NCI-H2107 treated with DMSO at 0.1 percent for 48 hours (cell line): ENCODE data around the gene RNF34.

ENCODE experiments used
- DNase-seq: peaks from one replicate; lab custom pipeline; 2025; ENCODE audit not compliant: unreplicated experiment; lab: John Stamatoyannopoulos, UW

RNF34 gene

DNA sequence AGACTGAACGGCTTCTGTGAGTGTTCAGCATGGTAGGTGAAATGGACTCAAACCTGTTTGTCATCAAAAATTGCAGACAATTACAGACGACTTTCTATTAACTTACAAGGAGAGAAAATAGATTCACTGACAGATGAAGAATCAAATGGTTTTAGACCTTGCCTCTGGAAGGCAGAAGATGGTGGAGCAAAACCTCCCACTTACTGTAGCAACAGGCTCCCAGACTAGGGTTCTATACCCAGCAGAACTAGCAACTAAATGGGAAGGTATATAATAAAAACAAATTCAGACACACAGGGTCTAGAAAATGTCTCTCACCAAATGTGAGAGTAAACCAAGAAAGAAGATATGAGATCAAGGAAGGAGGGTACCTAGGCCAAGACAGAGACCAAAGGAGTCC, 36.8 kb downstream of the RNF34 start:
- DNase-seq: no peak

- DNase-seq: no peak
Measured at GRCh38 chr12:121438905-121439304, 39.0 kb downstream of the RNF34 start.

DNA sequence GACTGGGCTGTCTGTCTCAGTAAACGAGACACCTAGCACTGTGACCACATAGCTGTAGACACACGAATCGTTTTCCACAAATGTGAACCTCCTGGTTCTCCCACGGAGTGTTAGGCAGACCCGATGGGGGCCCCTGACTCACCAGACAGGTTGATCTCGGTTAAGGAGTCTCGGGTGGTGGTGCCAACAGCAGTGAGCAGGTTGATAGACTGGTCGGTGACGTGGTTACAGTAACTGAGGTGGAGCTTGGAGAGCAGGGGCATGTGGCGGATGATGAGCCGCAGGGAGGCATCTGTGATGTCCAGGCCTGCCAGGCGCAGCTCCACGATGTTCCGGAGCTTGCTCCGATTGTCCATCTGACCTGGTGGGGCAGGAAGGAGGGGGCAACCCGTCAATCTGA, 39.8 kb downstream of the RNF34 start:
- DNase-seq: no peak

GRCh38 chr12:121440768-121441167, 40.9 kb downstream of the RNF34 start:
- no peak for DNase-seq

DNA sequence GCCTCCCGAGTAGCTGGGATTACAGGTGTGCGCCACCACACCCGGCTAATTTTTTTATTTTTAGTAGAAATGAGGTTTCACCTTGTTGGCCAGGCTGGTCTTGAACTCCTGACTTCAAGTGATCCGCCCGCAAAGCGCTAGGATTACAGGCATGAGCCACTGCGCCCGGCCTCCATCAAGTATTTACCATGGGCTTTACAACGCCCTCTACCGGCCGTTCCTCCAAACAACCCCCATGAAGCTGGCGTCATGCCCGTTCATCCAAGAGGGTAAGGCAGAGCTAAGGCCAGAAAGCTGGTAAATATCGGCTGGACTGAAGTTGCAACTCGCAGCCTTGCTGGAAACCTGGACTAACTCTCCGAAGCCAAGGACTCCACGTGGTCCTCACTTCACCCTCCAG, 41.6 kb downstream of the RNF34 start:
- DNase-seq: no peak

GRCh38 chr12:121442028-121442948, 42.4 kb downstream of the RNF34 start:
- no peak for DNase-seq

- DNase-seq: peak; percentile 46
Measured at GRCh38 chr12:121443193-121443870, 43.4 kb downstream of the RNF34 start.

DNA sequence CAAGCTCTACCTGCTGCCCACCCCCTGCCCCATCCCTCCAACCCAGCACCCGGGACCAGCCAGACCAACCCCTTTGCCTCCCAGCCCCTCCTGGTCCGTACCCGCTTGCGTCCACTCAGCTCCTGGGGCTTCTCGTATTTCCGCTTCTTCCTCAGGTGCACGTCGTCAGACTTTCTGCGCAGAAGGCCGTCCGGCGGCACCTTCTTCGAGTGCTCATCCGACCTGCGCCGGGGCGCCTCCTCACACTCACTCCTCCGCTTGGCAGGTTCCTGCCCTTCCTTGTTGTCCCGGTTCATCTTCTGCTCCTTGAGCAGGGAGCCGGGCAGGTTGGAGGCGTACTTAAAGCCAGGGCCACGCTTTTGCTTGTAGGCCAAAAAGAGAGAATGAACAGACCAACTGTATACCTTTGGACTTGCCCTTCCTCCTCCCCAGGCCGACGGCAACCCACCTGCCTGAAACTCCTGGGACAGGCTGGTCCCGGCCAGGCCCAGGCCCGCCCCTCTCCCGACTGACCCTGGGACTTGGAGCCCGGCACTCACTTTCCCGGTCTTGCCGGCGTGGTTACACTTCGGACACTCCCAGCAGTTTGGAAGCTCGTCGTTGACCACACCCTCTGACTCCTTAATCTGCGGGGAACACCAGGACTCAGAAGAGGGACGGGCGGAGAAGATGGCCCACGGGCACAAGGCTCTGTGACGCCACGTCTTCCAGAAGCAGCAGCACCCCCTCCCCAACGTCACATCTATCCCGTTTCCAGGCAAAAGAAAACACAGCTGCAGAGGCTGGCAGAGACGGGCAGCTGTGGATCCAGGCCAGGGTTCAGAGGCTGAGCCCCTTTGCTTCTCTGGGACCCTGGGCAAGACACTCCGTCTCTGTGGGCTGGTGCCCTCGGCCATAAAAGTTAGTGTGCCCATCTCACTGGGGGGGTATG, 44.3 kb downstream of the RNF34 start:
- no peak for DNase-seq

DNA sequence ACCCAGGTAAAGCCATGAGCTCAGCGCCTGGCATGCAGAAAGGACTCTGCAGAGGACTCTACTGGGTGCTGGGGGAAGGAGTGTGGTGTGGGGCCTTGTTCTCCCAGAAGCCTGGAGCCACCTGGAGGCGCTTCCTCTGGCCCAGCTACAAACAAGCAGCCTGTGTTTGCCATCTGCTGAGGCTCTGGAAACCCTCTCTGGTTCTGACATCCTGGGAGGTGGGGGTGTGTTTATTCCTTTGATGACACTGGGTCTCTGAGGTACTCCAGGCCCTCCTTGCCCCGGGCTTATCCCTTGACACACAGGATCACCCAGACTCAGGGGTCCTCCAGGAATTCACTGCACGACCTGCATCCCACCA, 44.9 kb downstream of the RNF34 start:
- DNase-seq: no peak

DNA sequence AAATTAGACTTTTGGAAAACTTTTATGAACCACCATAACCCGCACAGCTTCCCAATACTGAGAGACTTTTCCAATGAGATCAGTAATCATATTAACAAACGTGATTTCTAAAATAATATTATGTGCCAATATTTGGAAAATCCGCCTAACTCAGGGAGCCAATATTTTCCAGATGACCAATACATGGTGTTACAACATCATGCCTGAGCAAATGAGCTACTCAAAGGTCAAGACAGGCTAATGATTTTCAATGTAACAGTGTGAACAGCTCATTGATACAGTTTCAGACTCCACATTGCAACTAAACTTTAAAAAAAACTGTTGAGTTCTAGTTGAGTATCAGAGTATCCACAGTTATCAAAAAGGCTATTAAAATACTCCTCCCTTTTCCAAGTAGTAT, 46.8 kb downstream of the RNF34 start:
- DNase-seq: no peak

DNA sequence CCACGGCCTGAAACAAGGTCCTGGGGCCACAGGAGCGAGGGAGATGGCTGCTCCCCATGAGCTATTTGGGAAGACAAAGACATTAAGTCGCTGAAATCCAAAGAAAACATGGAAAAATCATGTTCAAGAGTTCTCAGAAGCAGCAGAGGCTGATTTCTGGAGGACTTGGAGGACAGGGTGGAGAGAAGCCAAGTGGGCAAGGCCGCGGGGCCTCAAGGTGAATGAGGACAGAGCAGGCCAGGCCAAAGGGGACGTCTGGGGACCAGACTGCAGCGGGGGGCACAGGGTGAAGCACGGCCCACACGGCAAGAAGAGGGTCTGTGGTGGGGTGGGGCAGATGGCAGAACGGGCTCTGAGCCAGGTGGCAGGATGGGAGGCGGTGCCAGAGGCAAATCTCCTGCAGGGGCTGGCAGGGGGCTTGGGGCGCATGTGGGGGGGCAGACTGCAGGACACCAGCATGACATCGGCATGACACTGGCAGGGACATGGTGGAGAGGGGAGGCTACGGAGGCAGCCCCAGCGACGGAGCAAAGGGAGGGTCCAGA, 48.9 kb downstream of the RNF34 start:
- no peak for DNase-seq

GRCh38 chr12:121451961-121452339, 52.0 kb downstream of the RNF34 start:
- no peak for DNase-seq

- no peak for DNase-seq
Measured at GRCh38 chr12:121452340-121452984, 52.5 kb downstream of the RNF34 start.

DNA sequence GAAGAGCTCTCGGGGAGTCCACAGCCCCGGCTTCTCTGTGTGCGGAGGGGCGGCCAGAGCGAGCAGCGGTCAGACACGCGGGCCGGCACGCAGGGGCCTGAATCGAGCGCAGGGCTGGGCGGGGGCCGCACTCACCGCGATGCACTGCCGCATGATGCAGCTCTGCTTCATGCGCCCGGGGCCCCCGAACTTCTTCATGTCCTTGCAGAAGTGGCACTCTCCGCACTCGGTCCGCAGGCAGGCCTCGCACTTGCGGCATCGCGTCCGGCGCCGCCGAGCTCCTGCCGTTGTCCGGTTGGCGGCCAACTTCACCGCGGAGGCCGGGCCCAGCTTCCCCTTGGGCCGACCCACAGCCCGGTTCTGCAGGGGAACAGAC, 53.1 kb downstream of the RNF34 start:
- DNase-seq: no peak

DNA sequence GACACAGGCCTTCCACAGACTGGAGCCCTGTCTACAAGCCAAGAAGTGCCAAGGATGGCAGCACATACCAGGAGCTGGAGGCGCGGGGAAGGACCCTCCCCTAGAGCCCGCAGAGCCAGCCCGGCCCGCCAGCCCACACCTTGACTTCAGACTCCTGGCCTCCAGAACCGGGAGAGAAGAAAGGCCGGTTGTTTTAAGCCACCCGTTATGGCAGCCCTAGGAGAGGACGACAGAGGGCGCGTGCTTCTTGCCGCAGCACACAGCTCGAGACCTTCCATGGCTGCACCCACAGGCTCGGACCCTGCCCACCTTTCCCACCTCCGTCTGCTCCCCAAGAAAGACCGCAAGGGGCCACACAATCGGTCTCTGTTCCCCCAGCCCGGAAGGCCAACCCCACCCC, 53.7 kb downstream of the RNF34 start:
- DNase-seq: no peak

DNA sequence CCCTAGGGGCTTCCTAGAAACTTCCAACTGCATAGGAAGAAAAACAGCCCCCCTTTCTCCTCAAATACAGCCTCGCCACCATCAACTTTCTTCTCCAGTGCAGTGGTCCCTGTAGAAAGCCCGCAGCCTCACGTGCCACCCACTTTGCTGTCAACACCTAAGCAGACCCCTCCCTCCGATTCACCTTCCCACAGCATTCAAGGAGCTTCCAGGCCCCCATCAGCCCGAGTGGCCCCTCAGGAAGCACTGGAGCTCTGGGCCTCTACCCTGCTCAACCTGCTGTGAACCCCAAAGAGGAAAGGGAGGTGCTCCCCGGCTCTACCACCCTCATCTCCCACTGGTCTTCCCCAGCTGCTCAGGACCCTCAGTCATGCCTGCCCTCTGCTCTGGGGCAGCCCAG, 55.0 kb downstream of the RNF34 start:
- no peak for DNase-seq

GRCh38 chr12:121455766-121456420, 56.0 kb downstream of the RNF34 start:
- no peak for DNase-seq

DNA sequence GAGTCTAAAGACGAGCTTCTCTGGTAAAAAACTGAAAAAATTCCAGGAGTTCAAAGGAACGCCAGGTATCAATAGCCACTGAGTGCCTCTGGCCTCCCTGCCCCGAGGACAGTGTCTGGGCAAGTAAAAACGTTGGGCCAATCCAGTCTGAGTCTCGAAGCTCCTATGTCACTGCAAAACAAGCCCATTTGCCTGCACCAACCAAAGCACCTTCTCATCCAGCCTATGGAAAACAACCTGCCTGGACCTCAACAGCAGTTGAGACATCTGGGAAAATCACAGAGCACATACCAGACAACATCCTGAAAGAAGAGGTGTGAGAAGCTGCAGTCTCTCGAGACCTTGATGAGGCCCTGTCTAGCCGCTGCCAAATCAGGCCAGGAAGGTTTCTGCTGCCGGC, 56.6 kb downstream of the RNF34 start:
- no peak for DNase-seq

DNA sequence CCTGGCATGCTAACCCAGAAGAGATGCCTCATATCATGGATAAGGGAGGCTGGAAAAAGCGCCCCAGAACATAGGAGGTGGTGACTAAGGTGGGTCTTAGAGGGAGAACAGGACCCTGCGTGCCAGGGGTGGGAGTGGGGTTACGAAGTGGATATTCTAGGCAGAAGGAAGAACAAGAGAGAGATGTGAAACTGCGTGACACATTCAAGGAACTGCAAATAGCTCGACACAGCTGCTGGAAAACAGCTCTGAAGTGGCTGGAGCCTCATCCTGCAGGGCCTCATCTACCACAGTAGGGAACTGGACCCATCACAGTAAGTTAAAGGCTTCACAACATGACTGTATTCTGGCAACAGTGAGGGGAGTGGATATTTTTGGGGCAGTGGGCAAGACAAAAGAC, 61.1 kb downstream of the RNF34 start:
- no peak for DNase-seq

DNA sequence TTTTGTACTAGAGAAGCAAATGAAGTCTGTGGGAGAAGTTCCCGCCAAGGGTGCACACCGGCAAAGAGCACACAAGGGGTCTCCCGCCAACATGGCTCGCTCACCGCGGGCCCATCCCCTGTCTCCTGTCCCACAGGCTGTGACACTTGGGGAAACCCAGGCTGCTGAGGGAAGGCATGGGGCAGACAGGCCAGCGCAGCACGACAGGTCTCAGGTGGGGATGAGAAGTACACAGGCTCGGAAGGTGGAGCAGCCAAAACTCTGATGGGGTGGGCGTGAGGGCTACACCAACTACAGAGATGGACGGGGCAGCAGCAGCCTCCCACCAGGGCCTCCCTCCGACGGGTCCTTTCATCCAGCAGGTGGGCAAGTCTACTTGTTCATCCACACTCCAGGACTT, 64.4 kb downstream of the RNF34 start:
- no peak for DNase-seq
